GM21737 (cell line): ENCODE measurements around the gene SUGP1.

Experiments
- ATAC-seq: cut with Tn5 transposase; IDR thresholded peaks from one replicate; pipeline ENCODE4 v1.9.1; 2021; ENCODE audit warnings: mild to moderate bottlenecking, moderate library complexity; ENCODE audit not compliant: unreplicated experiment

Gene SUGP1

DNA sequence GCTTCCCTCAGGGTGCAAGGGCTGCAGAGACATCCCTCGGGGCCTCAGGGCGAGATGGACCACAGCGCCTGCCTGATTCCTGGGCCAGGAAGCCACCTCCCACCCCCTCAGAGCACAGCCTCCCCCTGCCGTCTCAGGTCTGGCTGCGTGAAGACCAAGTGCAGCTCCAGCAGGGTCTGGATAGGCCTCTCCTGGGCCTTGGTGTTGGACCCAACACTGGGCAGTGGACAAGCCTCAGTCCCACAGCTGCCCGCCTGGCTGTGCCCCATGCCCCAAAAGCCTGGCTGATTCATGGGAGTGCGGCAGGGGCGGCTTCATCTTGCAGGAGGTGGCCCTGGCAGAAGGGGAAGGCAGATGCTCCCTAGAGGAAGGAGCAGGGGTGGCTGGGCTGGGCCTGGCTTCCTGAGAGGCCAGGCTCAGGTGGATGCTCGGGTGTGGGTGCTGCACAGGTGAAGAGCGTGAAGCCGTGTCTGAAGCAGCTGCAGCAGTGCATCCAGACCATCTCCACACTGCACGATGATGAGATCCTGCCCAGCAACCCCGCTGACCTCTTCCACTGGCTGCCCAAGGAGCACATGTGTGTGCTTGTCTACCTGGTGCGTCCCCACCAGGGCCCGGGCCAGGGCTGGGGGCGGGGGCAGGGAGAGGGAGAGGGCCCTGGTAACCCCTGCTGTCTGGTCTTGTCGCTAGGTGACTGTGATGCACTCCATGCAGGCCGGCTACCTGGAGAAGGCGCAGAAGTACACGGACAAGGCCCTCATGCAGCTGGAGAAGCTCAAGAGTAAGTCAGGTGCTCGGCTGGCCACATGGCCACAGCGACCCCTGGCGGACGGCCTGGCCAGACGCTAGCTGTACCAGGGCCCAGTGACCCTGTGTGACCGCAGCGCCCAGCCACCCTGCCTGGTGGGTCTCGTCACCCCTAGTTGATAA lies 22.0 kb upstream of the SUGP1 start:
- ATAC-seq: no peak

DNA sequence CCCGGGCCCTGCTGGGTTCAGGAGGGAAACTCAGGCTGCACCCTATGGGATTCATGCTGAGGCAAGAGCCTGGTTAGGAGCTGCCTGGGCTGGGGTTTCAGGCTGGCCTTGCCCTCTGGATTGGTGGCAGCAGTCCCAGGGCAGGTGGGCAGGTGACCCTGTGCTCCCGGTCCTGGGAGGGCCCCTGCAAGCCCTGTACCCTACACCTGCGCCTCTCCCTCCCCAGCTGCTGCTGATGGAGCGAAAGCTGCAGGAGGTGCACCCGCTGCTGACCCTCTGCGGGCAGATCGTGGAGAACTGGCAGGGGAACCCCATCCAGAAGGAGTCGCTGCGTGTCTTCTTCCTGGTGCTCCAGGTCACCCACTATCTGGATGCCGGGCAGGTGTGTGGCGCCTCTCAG lies 20.7 kb upstream of the SUGP1 start:
- no peak for ATAC-seq

DNA sequence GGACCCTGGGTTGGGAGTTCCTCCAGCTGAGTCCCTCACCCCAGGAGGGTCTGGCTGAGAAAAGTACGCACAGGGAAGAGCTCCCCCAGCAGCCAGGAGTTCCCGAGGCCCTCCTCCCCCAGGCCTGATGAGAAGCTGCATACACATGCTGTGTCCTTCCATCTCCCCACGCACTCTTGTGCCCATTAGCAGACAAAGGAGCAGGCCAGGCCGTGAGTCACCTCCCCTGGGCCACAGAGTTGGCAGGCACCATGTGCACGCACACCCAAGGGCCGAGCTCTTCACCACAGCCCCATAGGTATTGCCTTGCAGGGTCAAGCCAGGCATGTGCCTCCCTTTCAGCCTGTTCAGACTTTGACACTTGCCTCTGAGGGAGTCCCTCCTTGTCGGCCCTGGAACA lies 17.8 kb upstream of the SUGP1 start:
- no peak for ATAC-seq

DNA sequence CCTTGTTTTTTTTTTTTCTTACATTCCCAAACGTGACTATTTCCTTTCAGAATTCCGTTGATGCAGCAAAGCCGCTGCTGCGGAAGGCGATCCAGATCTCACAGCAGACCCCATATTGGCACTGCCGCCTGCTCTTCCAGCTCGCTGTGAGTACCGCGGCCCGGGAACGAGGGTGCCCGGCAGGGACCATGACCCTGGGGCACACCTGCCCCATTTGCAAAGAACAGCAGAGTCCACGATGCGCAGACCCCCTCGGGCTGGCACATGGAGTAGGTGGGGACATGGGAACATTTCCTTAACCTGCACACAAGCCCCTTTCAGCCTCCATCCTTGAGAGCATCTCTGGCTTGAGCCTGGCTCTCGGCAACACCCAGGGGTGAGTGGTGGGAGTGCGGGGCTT lies 16.8 kb upstream of the SUGP1 start:
- no peak for ATAC-seq

DNA sequence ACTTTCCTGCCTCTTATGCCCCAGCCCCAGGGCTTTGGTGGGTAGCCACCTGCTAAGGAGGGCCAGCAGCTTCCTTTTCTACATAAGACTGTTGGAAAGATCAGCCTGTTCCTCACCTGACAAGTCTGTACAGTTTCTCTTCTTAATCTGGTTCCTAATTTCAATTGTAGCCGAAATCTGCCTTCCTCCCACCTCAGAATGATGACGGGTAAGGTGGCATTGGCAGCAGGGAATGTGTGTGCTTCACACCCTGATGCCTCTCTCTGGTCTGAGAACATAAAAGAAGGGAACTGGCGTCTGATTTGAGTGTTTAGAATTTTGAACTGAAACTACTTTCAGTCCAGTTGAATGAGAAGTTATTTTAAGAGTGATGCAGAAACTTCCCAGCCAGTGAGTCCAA lies 16.3 kb upstream of the SUGP1 start:
- no peak for ATAC-seq

DNA sequence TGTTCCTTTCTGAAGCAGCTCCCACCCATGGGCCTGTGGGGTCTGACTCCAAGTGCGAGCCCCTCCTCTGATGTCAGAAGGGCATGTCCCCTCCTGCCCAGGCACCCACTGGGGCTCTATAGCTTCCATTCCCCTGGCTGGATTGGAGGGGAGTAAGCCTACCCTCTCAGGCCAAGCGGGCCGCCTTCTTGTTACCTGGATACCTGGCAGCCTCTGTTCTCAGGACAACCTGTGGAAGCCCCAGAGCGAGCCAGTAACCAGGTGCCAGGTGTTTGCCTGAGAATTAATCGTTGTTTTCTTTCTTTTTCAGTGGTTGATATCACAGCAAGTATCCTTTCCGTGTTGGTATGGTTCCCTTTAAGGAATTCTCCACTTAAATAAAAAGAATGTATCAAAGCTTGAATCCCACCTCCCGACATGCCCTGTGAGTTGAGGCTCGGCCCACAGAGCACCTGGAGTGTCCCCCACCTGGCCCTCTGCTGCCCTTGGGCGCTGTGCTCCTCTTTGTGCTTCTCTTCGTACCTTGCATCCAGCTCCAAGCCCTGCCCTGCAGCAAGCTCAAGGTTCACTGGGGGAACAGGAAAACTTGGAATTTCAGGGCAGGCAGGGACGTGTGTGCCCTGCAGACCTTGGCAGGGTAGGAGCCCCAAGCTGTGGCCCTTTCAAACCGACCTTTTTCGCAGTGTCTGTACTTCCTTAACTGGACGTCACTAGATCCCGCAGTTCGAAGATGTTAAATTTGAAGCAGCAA lies 15.3 kb upstream of the SUGP1 start:
- ATAC-seq: no peak

DNA sequence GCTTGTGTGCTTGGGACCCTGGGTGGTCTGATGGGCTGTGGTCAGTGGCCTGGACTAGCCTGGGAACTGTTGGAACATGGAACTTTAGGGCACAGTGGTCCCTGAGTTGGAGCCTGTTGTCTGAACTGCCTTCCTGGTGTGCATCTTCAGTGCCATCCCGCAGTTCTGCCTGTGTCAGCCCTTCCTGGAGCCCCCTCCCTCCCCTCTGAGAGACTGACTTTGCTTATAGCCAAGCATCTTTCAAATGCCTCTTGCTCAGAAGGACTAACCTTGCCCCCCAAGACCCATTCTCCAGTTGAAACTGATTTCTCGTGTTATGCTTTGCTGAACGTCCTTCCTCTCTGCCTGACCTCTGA lies 14.7 kb upstream of the SUGP1 start:
- no peak for ATAC-seq

DNA sequence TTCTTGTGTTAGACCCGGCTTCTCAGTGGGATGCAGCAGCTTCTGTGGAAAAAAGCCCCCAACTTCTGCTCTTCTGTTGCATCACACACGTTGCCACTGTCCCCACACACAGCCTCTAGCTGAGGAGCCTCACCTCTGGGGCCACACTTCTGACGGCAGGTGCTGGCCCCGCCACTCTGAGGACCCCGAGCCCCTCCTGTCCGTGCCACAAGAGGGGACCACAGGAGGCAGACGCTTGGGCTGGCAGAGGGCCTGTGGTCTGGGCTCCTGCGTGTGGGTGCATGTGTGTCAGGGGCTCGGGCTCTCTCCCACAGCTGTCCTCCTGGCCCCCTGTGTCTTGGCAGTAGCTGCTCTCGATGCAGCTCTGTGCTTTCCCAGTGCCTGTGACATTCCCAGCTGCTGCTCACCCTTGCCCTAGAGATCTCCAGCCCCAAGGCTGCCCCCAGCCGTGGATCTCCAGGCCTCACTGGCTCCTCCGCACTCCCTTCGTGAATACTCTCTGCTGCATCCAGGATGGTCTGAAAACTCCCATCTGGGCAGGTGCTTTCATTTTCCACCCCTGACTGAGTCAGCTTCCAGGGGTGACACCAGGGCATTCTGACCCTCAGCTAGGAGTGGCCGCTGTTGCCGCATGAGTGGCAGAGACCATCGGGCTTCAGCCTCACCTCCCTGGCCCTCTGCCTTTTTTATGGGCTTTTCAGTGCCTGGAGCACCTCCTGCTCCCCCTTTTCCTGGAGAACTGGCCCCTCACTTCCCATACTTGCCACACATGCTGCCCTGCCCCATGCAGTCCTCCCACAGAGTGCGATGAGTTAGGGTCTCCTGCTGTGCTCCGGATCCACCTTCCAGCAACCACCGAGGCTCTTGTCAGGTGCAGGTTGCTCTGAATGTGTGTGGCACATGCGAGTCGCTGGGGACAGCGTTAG lies 14.0 kb upstream of the SUGP1 start:
- no peak for ATAC-seq

DNA sequence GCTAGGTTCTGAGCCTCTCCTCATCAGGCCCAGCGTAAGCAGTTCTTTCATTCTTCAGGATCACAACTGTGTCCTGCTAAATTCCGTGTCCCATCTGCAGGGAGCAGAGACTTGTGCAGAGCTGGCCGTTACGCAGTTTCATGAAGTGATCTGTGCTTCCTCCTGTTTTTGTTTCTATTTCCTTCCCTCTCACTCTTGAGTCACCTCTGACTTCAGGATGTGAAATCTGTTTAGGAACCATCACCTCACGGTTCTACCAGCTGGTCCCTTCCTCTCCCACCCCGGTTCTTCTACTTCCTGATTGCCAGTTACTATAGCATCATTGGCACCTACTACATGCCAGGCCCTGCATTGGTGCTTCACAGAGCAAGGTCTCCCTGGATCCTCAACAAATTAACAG lies 8.8 kb upstream of the SUGP1 start:
- peak; percentile 59 for ATAC-seq

DNA sequence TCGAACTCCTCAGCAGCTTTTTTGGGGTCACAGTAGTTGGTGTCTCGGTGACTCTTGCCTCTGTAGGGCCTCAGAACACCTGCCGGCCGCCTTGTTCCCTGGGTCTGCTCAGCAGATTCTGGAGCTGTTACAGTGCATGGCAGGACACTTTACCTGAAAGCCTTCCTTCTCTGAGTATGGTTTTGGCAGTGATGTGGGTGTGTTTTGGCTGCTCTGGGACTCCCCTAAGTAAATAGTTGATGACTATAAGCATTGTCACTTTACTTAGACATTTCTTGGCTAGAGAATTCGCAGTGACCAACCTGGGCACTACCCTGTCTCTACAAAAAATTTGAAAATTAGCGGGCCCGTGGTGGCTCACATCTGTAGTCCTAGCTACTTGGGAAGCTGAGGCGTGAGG lies 7.4 kb upstream of the SUGP1 start:
- ATAC-seq: no peak

DNA sequence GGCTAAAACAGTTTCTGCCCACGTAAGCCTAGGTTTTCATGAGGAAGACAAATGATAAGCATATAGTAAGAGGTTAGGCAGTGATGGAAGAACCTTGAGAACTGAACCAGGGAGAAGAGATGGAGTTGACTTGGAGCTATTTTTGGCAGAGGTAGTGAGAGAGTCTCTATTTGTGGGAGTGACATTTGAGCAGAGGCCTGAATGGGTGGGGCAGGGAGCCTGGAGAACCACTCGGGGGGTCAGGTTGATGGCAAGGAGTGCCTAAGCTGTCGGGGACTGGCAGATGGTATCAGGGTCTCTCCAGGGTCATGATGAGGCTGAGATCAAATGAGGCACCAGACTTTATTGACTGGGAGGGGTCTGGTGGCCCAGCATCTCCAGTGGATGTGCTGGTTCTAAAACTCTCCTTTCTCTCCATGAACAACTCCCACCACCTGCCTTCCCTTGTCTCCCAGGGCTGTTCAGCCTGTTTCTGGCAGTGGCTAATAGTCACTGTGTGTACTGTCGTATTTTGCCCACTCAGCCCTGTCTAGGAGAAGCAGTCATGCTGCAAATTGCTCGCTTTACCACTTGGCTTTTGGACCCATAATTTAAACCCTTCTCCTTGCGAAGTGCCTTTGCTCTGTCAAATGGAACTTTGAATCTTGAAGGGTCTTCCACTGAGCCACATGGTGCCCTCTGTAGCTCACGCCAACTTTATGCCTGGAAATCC lies 3.9 kb upstream of the SUGP1 start:
- ATAC-seq: no peak

DNA sequence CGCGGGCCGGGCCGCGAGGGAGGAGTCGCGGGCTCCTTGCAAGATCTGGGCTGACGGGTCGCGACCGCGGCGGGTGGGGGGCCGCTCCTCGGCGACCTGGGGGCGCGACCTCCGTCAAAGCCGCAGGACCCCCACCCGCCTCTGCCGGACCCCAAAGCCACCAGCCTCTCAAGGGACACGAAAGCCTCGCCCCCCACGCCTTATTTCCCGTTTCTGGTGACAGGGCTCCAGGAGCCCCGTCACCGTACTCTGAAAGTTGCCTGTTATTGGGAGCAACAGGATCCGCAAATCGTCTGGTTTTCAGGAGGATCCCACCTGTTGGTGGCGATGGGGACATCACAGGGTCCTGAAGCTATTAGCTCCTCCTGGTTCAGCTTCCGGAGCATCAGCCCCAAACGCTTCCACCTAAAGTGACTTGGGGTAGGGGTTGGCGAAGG lies 850 bp upstream of the SUGP1 start:
- ATAC-seq: peak; percentile 8

DNA sequence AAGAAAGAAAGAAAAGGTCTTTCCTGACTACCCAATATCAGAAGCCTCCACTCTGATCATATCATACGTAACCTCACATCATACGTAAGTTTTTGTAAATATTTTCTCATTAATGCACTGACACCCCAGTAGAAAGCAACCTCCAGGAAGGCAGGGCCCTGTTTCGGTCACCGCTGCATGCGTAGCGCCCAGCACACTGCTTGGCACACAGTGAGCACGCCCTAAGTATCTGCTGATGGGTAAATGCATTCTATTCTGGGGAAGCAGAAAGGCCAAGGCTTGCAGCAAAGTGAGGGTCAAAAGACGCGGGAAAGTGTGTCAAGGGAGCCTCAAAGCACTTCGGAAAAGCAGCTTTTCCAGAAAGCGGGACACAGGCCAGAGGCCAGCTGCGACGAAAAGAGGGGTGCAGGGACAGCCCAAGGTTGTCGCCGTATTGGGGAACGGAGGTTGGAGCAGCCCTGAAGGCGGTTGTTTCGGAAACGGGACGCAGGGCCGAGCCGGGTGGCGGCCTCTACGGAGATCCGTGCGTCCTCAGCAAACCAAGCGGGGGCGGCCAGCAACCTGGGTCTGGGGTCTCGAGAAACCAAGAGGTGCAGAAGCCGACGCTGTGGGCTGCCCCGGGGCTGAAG lies 463 bp downstream of the SUGP1 start:
- ATAC-seq: no peak

DNA sequence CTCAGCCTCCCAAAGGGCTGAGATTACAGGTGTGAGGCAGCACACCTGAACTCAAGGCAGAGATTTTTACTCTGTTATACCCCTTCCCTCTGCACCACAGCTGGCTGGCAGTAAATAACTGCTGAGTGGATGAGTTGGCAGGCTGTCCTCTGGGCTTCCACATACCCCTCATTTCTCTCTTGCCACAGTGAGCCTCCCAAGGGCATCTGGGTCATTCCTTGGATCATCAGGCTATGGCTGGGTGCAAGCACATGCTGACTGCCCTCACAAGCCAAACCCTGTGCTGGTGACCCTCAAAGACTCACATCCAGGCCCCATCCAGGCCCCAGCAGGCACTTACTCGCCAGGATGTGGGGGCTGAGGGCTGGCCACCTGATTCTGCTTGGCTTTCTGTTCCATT lies 4.2 kb downstream of the SUGP1 start:
- ATAC-seq: no peak

DNA sequence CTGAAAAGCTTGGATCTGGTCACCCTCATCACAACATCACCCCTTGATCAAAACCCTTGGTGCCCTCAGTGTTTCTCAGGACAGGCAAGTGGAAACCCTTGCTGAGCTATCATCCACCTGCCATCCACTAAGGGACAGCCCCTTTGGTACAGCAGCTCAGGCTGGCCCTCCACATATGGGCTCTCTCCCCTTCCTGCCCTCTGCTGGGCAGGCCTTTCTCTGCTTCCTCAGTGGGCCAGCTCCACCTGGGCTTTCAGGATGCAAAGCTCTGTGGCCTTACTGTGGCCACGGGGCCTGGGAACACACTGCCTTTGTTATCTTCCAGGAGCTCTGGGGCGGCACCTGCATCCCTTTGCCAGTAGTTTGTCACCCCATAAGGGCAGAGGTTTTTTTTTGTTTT lies 4.9 kb downstream of the SUGP1 start:
- ATAC-seq: no peak

DNA sequence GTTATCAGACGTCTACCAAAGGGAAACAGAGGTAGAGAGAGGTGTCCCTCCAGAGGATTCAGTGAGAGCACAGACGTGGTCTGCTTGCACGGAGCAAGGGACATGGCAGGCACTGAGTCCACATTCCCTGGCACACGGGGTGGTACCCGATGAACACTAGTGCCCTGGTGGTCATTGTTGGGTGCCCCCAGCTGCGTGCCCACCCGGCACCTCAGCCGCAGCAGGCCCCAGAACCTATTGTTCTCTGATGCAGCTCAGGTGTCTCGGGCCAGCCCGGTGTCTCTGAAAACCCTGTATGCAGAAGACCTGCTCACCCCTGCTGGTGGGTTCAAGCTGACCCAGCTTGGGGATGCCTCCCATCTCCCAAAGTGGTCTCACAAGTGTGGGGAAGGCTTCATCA lies 11.9 kb downstream of the SUGP1 start:
- no peak for ATAC-seq

DNA sequence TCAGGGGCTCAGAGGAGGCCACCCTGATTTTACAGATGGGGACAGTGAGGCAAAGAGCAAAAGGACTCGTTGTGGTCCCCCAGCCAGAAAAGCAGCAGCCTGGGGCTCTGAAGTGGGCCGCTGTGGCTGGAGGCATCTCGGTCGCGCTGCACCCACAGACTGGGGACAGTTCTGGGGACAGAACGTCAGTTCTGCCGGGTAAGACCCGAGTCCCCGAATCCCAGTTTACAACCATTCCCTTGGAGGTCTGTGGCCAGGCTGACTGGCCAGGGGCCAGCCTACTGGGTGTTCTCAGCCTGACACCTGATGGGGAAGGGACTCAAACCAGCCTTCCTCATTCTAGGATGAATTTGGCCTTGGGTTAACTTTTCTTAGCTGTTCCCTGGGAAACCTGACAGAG lies 14.1 kb downstream of the SUGP1 start:
- ATAC-seq: no peak

DNA sequence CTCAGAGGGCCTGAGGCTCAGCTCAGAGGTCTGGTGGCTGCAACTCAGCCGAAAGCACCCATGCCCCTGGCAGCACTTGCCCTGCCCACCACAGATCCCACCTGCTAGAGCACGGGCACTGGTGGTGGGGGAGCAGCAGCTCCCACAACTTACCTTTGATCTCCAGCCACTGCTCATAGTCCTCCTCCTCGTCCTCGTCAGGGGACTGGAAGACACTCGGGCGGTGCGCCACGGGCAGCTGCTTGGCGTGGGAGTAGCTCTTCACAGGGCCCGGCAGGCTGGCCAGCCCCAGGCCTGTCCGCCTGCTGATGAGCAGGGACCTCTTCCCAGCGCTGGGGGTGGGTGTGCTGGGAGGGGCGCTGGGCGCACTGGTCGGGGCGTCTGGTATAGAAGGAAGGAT lies 14.6 kb downstream of the SUGP1 start:
- ATAC-seq: no peak

DNA sequence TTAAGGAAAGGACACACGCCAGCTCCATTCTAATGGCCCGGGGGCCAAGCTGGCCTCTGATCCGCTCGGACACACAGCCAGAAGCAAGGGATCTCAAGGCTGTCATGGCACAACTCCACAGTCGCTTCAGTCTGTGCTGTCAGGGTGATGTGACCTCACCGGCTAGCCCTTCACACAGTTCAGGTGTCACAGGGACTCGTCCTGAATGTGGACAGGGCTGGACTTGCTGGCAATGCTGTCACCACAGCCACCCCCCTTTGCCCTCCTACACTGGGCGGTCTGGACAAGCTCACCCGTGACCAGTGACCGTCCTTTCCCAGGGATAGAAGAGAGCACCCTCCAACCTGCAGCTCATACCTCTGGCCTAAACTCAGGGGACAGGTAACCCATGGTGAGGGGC lies 15.2 kb downstream of the SUGP1 start:
- no peak for ATAC-seq
